T-helper 1 cell treated with Interleukin-12 subunit alpha and Interleukin-12 subunit beta and Interleukin-4 antibody, amounts not matched to agents 30 μg/mL and 1 μg/mL, for 36 hours (primary cell): Measurements from ENCODE around the gene MYCBP2.

ENCODE experiments used
- H3K27ac Mint-ChIP-seq: one replicate; pipeline ENCODE4 v1.8.0; 2021; ENCODE audit warnings: mild to moderate bottlenecking, mixed read lengths
- H3K27me3 Mint-ChIP-seq: one replicate; pipeline ENCODE4 v1.8.0; 2021; ENCODE audit warnings: low read depth, mixed read lengths
- H3K36me3 Mint-ChIP-seq: one replicate; pipeline ENCODE4 v1.8.0; 2021; ENCODE audit warnings: low read depth, mixed read lengths
- H3K4me1 Mint-ChIP-seq: one replicate; pipeline ENCODE4 v1.8.0; 2021; ENCODE audit warnings: low read depth, mixed read lengths
- H3K4me3 Mint-ChIP-seq: one replicate; pipeline ENCODE4 v1.8.0; 2021; ENCODE audit warnings: mild to moderate bottlenecking, moderate library complexity, mixed read lengths
- H3K9me3 Mint-ChIP-seq: one replicate; pipeline ENCODE4 v1.8.0; 2021; ENCODE audit warnings: mixed read lengths

Gene MYCBP2

DNA sequence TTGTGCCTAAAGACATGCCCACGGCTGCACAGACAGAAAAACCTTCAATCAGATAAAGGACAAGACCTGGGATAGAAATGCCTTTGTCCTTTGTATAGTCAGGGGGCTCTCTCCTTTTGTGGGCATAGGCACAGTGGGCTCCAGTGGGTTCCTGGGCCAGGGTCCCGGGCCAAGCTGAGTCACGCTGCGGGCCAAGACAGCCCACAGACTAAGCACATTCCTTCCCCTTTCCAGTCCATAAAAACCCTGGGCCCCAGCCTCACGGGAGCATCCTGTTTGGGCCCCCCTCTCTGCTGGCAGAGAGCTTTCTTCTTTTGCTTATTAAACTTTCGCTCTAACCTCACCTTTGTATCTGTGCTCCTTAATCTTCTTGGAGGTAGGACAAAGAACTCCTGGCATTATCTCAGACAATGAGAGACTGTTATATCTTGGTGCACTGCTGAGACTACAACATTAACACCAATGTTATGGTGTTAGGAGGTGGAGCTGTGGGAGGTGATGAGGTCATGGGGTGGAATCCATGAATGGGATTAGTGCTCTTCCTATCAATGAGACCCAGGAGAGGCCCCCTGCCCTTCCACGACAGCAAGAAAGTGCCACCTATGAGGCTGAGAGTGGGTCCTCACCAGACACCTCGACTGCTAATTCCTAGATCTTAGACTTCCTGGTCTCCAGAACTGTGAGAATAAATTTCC lies 279.1 kb downstream of the MYCBP2 start:
- Mint-ChIP-seq H3K27ac (no peak overlapping the region), H3K4me3 (no peak overlapping the region), H3K27me3 (no peaks in the 10 kb centered on the region), H3K4me1 (peaks cover 2% of the 10 kb centered on the region), H3K9me3 (no peaks in the 10 kb centered on the region), H3K36me3 (peaks cover 47% of the 10 kb centered on the region)

DNA sequence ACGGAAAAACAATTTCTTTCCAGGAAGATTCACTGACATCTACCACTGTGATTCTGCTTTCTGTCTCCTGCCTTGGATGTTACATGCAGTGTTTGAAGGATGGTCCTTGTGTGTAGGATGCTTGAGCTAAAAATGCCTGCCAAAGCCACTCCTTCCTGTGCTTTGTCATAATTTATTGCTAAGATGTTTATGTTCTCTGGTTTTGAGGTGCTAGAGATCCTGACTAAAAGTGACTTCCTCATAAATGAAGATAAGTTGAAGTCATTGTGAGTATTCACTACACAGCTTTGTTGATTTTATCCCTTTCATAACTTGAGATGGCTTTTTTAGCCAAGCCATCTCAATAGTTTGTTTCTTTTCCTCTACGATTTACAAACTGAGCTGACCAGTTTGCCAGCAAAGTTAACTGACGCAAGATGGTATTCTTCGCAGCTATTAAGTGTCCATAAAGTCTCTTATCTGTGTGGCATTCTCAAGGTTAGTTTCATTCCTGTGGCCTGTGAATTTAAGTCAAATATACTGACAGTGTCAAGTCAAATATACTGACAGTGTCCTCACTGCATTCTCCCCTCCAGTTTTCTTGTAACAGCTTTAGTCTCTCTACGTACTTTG lies 284.2 kb downstream of the MYCBP2 start:
- Mint-ChIP-seq H3K9me3 (no peaks in the 10 kb centered on the region), H3K27me3 (no peaks in the 10 kb centered on the region), H3K36me3 (peaks cover 19% of the 10 kb centered on the region), H3K27ac (no peak overlapping the region), H3K4me1 (peaks cover 5% of the 10 kb centered on the region), H3K4me3 (no peak overlapping the region)

GRCh38 chr13:77040835-77041234 lies 286.1 kb downstream of the MYCBP2 start:
- no peak overlapping the region for H3K4me3 Mint-ChIP-seq
- no peak overlapping the region for H3K27ac Mint-ChIP-seq
- peaks cover 5% of the 10 kb centered on the region for H3K4me1 Mint-ChIP-seq
- H3K27me3 Mint-ChIP-seq = no peaks in the 10 kb centered on the region
- H3K9me3 Mint-ChIP-seq = no peaks in the 10 kb centered on the region
- H3K36me3 Mint-ChIP-seq = peaks cover 8% of the 10 kb centered on the region

- H3K4me1 Mint-ChIP-seq = peaks cover 5% of the 10 kb centered on the region
- no peaks in the 10 kb centered on the region for H3K27me3 Mint-ChIP-seq
- no peaks in the 10 kb centered on the region for H3K9me3 Mint-ChIP-seq
- no peak overlapping the region for H3K27ac Mint-ChIP-seq
- no peak overlapping the region for H3K4me3 Mint-ChIP-seq
- H3K36me3 Mint-ChIP-seq = peaks cover 5% of the 10 kb centered on the region
Measured at GRCh38 chr13:77040076-77040475, 286.8 kb downstream of the MYCBP2 start.

- no peak overlapping the region for H3K27ac Mint-ChIP-seq
- no peaks in the 10 kb centered on the region for H3K9me3 Mint-ChIP-seq
- peaks cover 7% of the 10 kb centered on the region for H3K4me1 Mint-ChIP-seq
- H3K36me3 Mint-ChIP-seq = peaks cover 5% of the 10 kb centered on the region
- H3K4me3 Mint-ChIP-seq = no peak overlapping the region
- no peaks in the 10 kb centered on the region for H3K27me3 Mint-ChIP-seq
Measured at GRCh38 chr13:77038907-77039480, 287.9 kb downstream of the MYCBP2 start.

GRCh38 chr13:77036279-77036678 lies 290.6 kb downstream of the MYCBP2 start:
- peaks cover 4% of the 10 kb centered on the region for H3K4me1 Mint-ChIP-seq

GRCh38 chr13:77034881-77035280 lies 292.0 kb downstream of the MYCBP2 start:
- Mint-ChIP-seq H3K27ac (no peak overlapping the region), H3K36me3 (peaks cover 5% of the 10 kb centered on the region), H3K4me1 (peaks cover 4% of the 10 kb centered on the region), H3K9me3 (no peaks in the 10 kb centered on the region), H3K4me3 (no peak overlapping the region), H3K27me3 (no peaks in the 10 kb centered on the region)

More at GRCh38 chr13:77036279-77036678, 290.6 kb downstream of the MYCBP2 start:
- Mint-ChIP-seq H3K36me3 (peaks cover 5% of the 10 kb centered on the region), H3K27me3 (no peaks in the 10 kb centered on the region), H3K4me3 (no peak overlapping the region), H3K27ac (no peak overlapping the region), H3K9me3 (no peaks in the 10 kb centered on the region)

GRCh38 chr13:77033717-77034302 lies 293.1 kb downstream of the MYCBP2 start:
- no peaks in the 10 kb centered on the region for H3K27me3 Mint-ChIP-seq
- peaks cover 3% of the 10 kb centered on the region for H3K36me3 Mint-ChIP-seq
- H3K9me3 Mint-ChIP-seq = no peaks in the 10 kb centered on the region
- no peak overlapping the region for H3K27ac Mint-ChIP-seq
- peaks cover 4% of the 10 kb centered on the region for H3K4me1 Mint-ChIP-seq
- H3K4me3 Mint-ChIP-seq = no peak overlapping the region

DNA sequence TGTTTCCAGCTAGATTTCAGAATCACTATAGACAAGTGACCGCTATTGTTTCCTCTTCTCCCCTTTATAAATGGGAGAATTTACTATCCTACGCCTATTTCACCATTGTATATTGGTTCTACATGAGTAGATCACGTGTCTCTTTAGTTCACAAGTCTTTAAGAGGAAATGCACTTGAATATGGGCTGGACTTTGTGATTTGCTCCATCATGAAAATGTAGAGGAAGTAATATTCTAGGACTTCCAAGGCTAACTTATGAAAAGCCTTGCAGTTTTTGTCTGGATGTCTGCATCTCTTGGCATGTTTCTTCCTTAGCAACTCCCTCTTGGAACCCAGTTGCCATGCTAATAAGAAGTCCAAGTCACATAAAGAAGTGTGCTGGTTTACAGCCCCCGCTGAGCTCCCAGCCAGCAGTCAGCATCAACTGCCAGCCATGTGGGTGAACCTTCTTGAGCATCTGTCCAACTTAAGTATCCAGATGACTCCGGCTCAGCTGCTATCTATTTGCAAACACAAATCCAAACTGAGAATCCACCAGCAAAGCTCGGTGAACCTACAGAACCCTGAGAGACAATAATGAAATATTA lies 295.1 kb downstream of the MYCBP2 start:
- peaks cover 11% of the 10 kb centered on the region for H3K4me1 Mint-ChIP-seq
- H3K4me3 Mint-ChIP-seq = no peak overlapping the region
- no peak overlapping the region for H3K27ac Mint-ChIP-seq
- H3K36me3 Mint-ChIP-seq = peaks cover 3% of the 10 kb centered on the region
- no peaks in the 10 kb centered on the region for H3K27me3 Mint-ChIP-seq
- H3K9me3 Mint-ChIP-seq = no peaks in the 10 kb centered on the region

DNA sequence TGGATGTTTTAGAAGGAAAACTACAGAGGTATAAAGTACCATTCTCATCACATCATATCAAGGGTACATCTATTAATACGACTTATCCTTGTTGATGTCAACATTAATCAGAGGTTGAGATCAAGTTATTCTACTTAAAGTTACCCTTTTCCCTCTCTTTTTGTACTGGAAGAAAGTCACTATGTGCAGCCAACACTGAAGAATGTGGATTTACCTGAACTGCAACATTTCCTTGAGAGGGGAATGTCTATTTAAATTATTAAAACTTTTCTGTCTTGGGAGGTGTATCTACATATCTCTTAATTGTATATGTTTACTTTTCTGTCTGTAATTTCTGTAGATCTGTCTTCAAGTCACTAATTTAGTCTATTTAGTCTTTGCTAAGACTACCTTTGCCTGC lies 297.5 kb downstream of the MYCBP2 start:
- H3K27me3 Mint-ChIP-seq = no peaks in the 10 kb centered on the region
- H3K36me3 Mint-ChIP-seq = peaks cover 7% of the 10 kb centered on the region
- peaks cover 22% of the 10 kb centered on the region for H3K4me1 Mint-ChIP-seq
- no peaks in the 10 kb centered on the region for H3K9me3 Mint-ChIP-seq
- no peak overlapping the region for H3K4me3 Mint-ChIP-seq
- H3K27ac Mint-ChIP-seq = no peak overlapping the region

DNA sequence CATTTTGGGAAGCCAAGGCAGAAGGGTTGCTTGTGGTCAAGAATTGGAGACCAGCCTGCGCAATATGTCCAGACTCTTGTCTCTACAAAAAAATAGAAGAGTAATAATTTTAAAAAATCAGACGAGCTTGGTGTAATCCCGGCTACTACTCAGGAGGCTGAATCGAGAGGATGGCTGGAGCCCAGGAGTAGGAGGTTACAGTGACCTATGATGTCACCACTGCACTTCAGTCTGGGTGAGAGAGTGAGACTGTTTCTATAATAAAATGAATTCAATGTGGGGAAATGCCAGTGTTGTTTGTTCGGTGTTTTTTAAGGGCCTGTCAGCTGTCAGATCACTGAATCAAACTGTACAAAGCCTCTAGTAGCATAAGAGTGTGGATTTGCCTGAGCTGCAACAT lies 298.7 kb downstream of the MYCBP2 start:
- H3K27me3 Mint-ChIP-seq = no peaks in the 10 kb centered on the region

GRCh38 chr13:77026861-77027621 lies 299.9 kb downstream of the MYCBP2 start, which contains the start of gene FBXL3:
Gene FBXL3, minus strand, starts transcription at chr13:77027159. Its CDS starts 5,299 bp downstream, at chr13:77021860.
- Mint-ChIP-seq H3K36me3 (peaks cover 14% of the 10 kb centered on the region), H3K9me3 (no peaks in the 10 kb centered on the region), H3K4me1 (peaks cover 39% of the 10 kb centered on the region)

More for the DNA sequence above, 298.7 kb downstream of the MYCBP2 start:
- Mint-ChIP-seq H3K9me3 (no peaks in the 10 kb centered on the region), H3K36me3 (peaks cover 10% of the 10 kb centered on the region), H3K27ac (peak overlapping the region; percentile 52), H3K4me3 (peak overlapping the region; percentile 95), H3K4me1 (peaks cover 28% of the 10 kb centered on the region)

GRCh38 chr13:77026255-77026860 lies 300.5 kb downstream of the MYCBP2 start:
- H3K4me3 Mint-ChIP-seq = peak overlapping the region; percentile 97
- no peaks in the 10 kb centered on the region for H3K9me3 Mint-ChIP-seq
- H3K27me3 Mint-ChIP-seq = no peaks in the 10 kb centered on the region
- peaks cover 42% of the 10 kb centered on the region for H3K4me1 Mint-ChIP-seq
- H3K27ac Mint-ChIP-seq = peak overlapping the region; percentile 92
- peaks cover 17% of the 10 kb centered on the region for H3K36me3 Mint-ChIP-seq

More at GRCh38 chr13:77026861-77027621, 299.9 kb downstream of the MYCBP2 start, which contains the start of gene FBXL3:
- Mint-ChIP-seq H3K27ac (peak within 1 kb of the TSS; percentile 94), H3K4me3 (peak within 1 kb of the TSS; percentile 97), H3K27me3 (no peaks in the 10 kb centered on the region)
